GM10266 (cell line): ENCODE results near the gene FRMPD1.

Experiments
- DNase-seq: peaks from one replicate; pipeline ENCODE4 v3.0.0; 2012; ENCODE audit errors: extremely low spot score
- TF ChIP-seq, protein P1 (sequence below): IDR thresholded peaks from 2 replicates; pipeline ENCODE4 v1.5.1; 2012; ENCODE audit warnings: mild to moderate bottlenecking, low read depth; ENCODE audit not compliant: control insufficient read depth, insufficient read depth; ENCODE audit errors: missing control alignments

Gene FRMPD1

DNA sequence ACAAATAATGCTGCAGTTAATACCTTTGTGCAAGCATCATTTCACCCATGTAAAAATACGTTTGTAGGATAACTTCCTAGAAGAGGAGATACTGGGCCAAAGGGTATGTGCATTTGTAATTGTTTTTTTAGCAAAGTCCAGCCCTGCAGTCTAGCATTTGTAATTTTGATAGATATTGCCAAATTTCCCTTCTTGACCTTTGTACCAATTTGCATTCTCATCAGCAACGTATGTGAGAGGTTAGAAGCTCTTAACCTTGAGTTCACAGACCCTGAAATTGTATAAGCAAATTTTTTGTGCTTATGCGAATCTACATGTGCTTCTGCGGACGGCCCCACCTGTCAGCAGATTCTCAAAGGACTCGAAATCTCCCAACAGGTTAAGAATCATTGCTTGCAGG, 39.7 kb upstream of the FRMPD1 start:
- DNase-seq, result no peak
- TF ChIP-seq, protein P1, sequence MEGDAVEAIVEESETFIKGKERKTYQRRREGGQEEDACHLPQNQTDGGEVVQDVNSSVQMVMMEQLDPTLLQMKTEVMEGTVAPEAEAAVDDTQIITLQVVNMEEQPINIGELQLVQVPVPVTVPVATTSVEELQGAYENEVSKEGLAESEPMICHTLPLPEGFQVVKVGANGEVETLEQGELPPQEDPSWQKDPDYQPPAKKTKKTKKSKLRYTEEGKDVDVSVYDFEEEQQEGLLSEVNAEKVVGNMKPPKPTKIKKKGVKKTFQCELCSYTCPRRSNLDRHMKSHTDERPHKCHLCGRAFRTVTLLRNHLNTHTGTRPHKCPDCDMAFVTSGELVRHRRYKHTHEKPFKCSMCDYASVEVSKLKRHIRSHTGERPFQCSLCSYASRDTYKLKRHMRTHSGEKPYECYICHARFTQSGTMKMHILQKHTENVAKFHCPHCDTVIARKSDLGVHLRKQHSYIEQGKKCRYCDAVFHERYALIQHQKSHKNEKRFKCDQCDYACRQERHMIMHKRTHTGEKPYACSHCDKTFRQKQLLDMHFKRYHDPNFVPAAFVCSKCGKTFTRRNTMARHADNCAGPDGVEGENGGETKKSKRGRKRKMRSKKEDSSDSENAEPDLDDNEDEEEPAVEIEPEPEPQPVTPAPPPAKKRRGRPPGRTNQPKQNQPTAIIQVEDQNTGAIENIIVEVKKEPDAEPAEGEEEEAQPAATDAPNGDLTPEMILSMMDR, result no peak

DNA sequence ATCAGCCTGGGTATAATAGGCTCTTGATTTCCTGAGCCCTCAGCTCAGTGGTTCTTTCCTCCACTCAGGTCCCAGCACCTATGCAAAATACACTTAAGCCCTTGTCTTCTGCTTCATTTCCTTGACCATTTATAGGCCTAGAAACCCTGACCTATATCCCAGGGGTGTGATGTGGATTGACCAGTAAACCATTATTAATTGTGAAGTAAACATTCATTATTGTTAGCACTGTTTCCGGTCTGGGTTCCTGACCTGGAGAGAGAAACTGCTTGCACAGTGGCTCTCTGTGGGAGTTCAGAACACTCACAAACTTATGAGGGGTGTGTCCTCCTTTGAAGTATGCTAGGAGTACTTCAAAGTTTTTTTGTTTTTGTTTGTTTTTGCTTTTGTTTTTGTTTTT, 38.8 kb upstream of the FRMPD1 start:
- TF ChIP-seq, protein P1, result no peak
- no peak for DNase-seq

DNA sequence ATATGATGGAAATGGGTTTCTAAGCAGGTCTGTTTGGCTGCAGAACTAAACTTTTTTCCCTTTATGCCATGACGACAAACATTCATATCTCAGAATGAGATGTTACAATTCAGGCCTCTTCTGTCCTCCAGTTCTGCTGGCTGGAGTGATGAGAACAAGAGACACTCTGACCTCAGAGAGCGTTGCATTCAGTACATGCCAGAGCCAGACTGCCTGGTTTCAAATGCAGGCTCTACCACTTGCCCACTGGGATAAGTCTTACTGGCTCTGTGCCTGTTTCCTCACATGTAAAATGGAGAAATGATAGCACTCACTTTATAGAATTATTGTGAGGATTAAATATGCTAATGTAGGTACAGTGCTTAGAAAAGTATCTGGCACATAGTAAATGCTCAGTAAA, 33.6 kb upstream of the FRMPD1 start:
- DNase-seq, result no peak
- TF ChIP-seq, protein P1, result no peak

DNA sequence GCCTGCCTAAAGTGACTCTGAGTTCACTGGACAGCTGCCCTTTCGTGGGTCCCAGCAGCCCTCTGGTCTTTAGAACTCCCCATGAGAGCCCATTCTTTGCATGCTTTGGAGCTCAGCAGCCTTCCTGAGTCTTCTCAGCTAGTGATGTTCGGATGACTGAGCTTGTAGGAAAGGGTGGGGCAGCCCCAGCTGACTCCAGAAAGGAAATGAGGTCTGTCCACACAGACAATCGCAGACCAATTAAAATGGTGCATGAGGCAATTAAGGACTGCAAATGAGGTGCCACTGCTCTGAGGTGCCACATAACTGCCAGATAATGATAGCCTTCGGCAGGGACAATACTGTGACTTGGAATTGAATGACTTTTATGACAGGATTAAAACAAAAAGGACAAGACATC, 32.9 kb upstream of the FRMPD1 start:
- TF ChIP-seq, protein P1, result no peak
- DNase-seq, result no peak

DNA sequence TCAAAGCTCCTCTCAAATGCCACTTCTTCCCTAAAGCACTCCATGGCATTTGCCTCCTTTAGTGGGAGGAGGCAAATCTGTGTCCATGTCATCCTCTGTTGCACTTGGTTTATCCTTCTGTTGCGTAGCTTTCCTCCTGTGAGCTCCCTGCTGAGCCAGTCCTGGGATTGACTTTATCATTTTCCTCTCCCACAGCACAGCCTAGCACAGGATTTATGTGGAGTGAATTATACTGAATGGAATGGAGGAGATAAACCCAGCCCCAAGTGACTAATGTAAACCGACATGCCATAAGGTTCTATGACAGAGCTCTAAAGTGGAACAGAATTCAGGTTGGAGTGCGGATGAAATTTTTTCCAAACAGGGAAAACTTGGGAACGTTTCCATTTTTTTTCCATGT, 31.9 kb upstream of the FRMPD1 start:
- TF ChIP-seq, protein P1, result no peak
- no peak for DNase-seq

DNA sequence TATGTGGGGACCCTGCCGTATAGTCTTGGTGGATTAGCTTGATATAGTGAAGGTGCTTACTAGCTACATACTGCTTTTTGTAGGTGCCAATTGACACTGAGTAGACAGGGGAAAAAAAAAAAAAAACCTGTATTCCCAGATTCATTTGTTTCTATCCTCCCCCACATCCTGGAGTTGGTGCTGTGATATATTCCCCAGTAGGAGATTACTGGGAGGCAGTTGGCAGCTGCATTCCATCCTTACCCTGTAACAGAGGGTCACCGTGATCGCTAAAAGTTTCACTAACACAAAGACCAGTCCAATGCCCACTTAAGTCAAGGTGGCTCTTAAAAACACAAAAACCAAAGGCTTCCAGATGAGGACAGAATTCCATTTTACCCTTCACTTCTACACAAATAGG, 30.9 kb upstream of the FRMPD1 start:
- TF ChIP-seq, protein P1, result no peak
- no peak for DNase-seq

DNA sequence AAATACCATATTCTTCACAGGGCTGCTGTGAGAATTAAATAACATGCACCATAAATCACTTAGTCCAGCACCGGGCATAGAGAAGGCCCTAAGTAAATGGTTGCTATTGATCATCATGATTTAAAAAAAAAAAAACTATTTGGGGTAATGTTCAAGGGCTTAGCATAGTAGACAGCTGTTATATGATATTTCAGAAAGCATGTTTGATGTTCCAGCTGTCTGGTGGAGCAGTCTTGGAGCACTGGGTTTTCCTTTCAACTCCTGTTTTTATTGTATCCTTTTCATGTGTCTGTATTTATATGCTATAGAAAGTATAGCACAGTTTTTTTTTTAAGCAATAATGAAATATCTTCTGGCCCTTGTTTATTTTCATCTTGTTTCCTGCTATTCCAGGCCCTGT, 30.4 kb upstream of the FRMPD1 start:
- no peak for DNase-seq
- TF ChIP-seq, protein P1, result no peak
